Measurements from ENCODE around the gene CDHR1.
A peak's percentile ranks its signal among the peaks of the same experiment; 100 is the strongest.

Gene CDHR1

DNA sequence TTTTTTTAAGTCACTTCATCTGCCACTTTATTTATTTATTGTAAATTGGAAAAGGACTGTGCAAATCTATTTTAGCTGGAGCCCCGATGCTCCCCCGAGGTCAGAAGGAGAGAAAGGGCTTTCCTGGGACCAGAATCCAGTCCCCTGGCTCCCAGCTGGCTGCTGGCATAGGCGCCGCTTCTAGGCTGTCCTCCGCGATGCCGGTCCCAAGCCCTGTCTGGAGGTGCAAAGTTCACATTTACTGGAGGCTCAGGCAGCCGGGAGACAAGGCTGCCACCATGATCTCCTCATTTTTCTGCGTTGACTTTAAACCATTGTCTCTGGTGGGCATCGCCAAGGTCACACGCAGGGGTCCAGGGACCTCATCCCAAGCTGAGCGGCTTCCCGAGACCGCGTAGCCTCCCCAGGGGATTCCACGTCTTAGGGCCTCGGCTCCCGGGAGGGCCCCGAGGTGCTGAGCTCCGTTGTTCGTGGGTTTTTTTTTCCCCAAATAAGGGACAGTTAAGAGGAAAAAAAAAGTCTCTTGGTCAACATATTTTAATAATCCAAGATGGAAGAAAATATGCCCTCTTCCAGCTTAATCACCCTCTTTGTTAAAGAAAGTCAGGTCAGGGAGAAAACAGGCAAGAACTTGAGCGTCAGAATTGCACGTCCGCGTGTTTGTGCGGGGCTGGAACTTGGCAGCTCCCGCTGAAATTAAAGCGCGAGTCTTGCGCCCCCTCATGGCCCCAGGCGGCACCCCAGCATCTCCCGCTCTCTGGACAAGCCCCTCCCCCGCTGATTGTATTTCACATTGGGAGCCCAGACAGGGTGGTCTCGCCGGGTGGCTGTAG, 62.4 kb downstream of the CDHR1 start:
- H3K23ac ChIP-seq (ENCODE audit: low read length in 2 of 2): no peak overlapping the region
- no peaks in the 10 kb centered on the region for H3K79me1 ChIP-seq (replicated peaks; ENCODE audit: low read length, poor library complexity, severe bottlenecking)
- no peaks in the 10 kb centered on the region for H3K9me3 ChIP-seq (ENCODE audit: control insufficient read depth, low read length)
- no peak overlapping the region for H2AFZ ChIP-seq (ENCODE audit: low read depth, low read length)
- 63% methylated on average over 29 of the region's 35 CpGs for WGBS
- H4K8ac ChIP-seq (ENCODE audit: low read length): no peak overlapping the region
- H3K14ac ChIP-seq (ENCODE audit: low read length in 2 of 2): no peak overlapping the region
- H3K27ac ChIP-seq (ENCODE audit: low read length, poor library complexity, severe bottlenecking): no peak overlapping the region
- H2AK5ac ChIP-seq (ENCODE audit: low read length, severe bottlenecking): no peak overlapping the region
- no peak overlapping the region for H2BK5ac ChIP-seq (ENCODE audit: low read depth, low read length, poor library complexity, severe bottlenecking)
- H3K9ac ChIP-seq (ENCODE audit: low read length): peak overlapping the region; percentile 20
- no peak overlapping the region for H2BK15ac ChIP-seq (ENCODE audit: low read depth, poor library complexity, severe bottlenecking)
- DNase-seq: no peak
- H3K36me3 ChIP-seq (ENCODE audit: control insufficient read depth in 1 of 2, insufficient read depth in 2 of 2, low read depth in 1 of 2, low read length in 2 of 2): no peaks in the 10 kb centered on the region
- no peak overlapping the region for H3K18ac ChIP-seq (ENCODE audit: low read depth in 1 of 2, low read length in 2 of 2)
- H4K91ac ChIP-seq (ENCODE audit: low read length): no peak overlapping the region
- H3K4me2 ChIP-seq (ENCODE audit: low read length, poor library complexity, severe bottlenecking): no peak overlapping the region
- H3K4me1 ChIP-seq (ENCODE audit: control insufficient read depth, insufficient read depth, low read depth, low read length): no peaks in the 10 kb centered on the region
- no peak overlapping the region for H3K4ac ChIP-seq (ENCODE audit: low read depth in 1 of 2, low read length in 2 of 2)
- H2BK12ac ChIP-seq (ENCODE audit: low read length in 2 of 2): no peak overlapping the region
- peaks cover 17 to 54% of the 10 kb centered on the region in 2 experiments for H3K27me3 ChIP-seq (ENCODE audit: control insufficient read depth in 1 of 2, insufficient read depth in 1 of 2, low read length in 2 of 2)
- no peak overlapping the region for H3K4me3 ChIP-seq (ENCODE audit: insufficient read depth in 1 of 2, low read depth in 1 of 2, low read length in 2 of 2)
- H2BK120ac ChIP-seq (ENCODE audit: low read depth, low read length): no peak overlapping the region

DNA sequence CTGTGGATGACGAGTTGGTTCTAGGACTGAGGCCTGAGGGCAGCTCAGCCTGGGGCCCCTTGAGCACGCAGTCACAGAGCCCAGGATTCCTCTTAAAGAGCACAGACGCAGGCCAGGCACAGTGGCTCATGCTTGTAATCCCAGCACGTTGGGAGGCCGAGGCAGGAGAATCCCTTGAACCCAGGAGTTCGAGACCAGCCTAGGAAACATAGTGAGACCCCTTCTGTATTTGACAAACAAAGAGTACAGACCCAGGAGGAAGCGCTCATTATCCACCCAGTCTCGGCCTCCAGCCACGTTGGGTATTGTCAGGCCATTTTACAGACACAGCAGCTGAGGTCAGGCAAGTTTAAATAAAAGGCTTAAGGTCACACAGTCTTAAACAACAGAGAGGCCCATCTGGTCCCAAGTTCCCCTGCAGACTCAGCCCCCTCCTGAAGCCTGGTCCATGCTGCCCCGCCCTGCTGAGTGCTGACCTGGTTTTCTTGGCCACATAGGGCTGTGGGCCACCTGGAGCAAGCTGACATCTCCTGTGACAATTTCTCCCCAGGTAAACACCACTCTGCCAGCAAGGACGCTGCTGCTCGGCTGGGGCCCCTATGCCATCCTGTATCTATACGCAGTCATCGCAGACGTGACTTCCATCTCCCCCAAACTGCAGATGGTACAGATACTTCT, 63.1 kb downstream of the CDHR1 start:
- Histone ChIP-seq H3K36me3 (ENCODE audit: control insufficient read depth in 1 of 2, insufficient read depth in 2 of 2, low read depth in 1 of 2, low read length in 2 of 2) (no peaks in the 10 kb centered on the region), H3K23ac (ENCODE audit: low read length in 2 of 2) (no peak overlapping the region), H3K27me3 (ENCODE audit: control insufficient read depth in 1 of 2, insufficient read depth in 1 of 2, low read length in 2 of 2) (peaks cover 23 to 56% of the 10 kb centered on the region in 2 experiments), H3K18ac (ENCODE audit: low read depth in 1 of 2, low read length in 2 of 2) (no peak overlapping the region), H3K4me3 (ENCODE audit: insufficient read depth in 1 of 2, low read depth in 1 of 2, low read length in 2 of 2) (no peak overlapping the region), H3K4me1 (ENCODE audit: control insufficient read depth, insufficient read depth, low read depth, low read length) (no peaks in the 10 kb centered on the region), H3K4me2 (ENCODE audit: low read length, poor library complexity, severe bottlenecking) (no peak overlapping the region), H3K14ac (ENCODE audit: low read length in 2 of 2) (no peak overlapping the region), H2AK5ac (ENCODE audit: low read length, severe bottlenecking) (no peak overlapping the region), H3K9me3 (ENCODE audit: control insufficient read depth, low read length) (no peaks in the 10 kb centered on the region), H3K79me1 (replicated peaks; ENCODE audit: low read length, poor library complexity, severe bottlenecking) (no peaks in the 10 kb centered on the region), H3K4ac (ENCODE audit: low read depth in 1 of 2, low read length in 2 of 2) (no peak overlapping the region), H2BK5ac (ENCODE audit: low read depth, low read length, poor library complexity, severe bottlenecking) (no peak overlapping the region), H3K27ac (ENCODE audit: low read length, poor library complexity, severe bottlenecking) (no peak overlapping the region), H2BK120ac (ENCODE audit: low read depth, low read length) (no peak overlapping the region), H4K91ac (ENCODE audit: low read length) (no peak overlapping the region), H3K9ac (ENCODE audit: low read length) (no peak overlapping the region), H2BK15ac (ENCODE audit: low read depth, poor library complexity, severe bottlenecking) (no peak overlapping the region), H2AFZ (ENCODE audit: low read depth, low read length) (no peak overlapping the region), H4K8ac (ENCODE audit: low read length) (no peak overlapping the region), H2BK12ac (ENCODE audit: low read length in 2 of 2) (no peak overlapping the region)
- WGBS: 82% methylated on average over 15 of the region's 15 CpGs
- DNase-seq: no peak

- WGBS: 74% methylated on average over 7 of the region's 7 CpGs
- H3K79me1 ChIP-seq (replicated peaks; ENCODE audit: low read length, poor library complexity, severe bottlenecking): no peaks in the 10 kb centered on the region
- no peak overlapping the region for H2BK5ac ChIP-seq (ENCODE audit: low read depth, low read length, poor library complexity, severe bottlenecking)
- H2BK12ac ChIP-seq (ENCODE audit: low read length in 2 of 2): no peak overlapping the region
- H2BK120ac ChIP-seq (ENCODE audit: low read depth, low read length): no peak overlapping the region
- H3K4me3 ChIP-seq (ENCODE audit: insufficient read depth in 1 of 2, low read depth in 1 of 2, low read length in 2 of 2): no peak overlapping the region
- H2BK15ac ChIP-seq (ENCODE audit: low read depth, poor library complexity, severe bottlenecking): no peak overlapping the region
- no peak overlapping the region for H2AK5ac ChIP-seq (ENCODE audit: low read length, severe bottlenecking)
- no peak for DNase-seq
- H2AFZ ChIP-seq (ENCODE audit: low read depth, low read length): no peak overlapping the region
- no peaks in the 10 kb centered on the region for H3K9me3 ChIP-seq (ENCODE audit: control insufficient read depth, low read length)
- no peak overlapping the region for H3K14ac ChIP-seq (ENCODE audit: low read length in 2 of 2)
- H3K4me1 ChIP-seq (ENCODE audit: control insufficient read depth, insufficient read depth, low read depth, low read length): no peaks in the 10 kb centered on the region
- no peak overlapping the region for H4K91ac ChIP-seq (ENCODE audit: low read length)
- no peaks in the 10 kb centered on the region for H3K36me3 ChIP-seq (ENCODE audit: control insufficient read depth in 1 of 2, insufficient read depth in 2 of 2, low read depth in 1 of 2, low read length in 2 of 2)
- H3K27ac ChIP-seq (ENCODE audit: low read length, poor library complexity, severe bottlenecking): no peak overlapping the region
- H3K9ac ChIP-seq (ENCODE audit: low read length): no peak overlapping the region
- H3K4ac ChIP-seq (ENCODE audit: low read depth in 1 of 2, low read length in 2 of 2): no peak overlapping the region
- peaks cover 18 to 52% of the 10 kb centered on the region in 2 experiments for H3K27me3 ChIP-seq (ENCODE audit: control insufficient read depth in 1 of 2, insufficient read depth in 1 of 2, low read length in 2 of 2)
- H3K18ac ChIP-seq (ENCODE audit: low read depth in 1 of 2, low read length in 2 of 2): no peak overlapping the region
- H3K23ac ChIP-seq (ENCODE audit: low read length in 2 of 2): no peak overlapping the region
- no peak overlapping the region for H4K8ac ChIP-seq (ENCODE audit: low read length)
- H3K4me2 ChIP-seq (ENCODE audit: low read length, poor library complexity, severe bottlenecking): no peak overlapping the region
Measured at GRCh38 chr10:84258034-84258695, 63.8 kb downstream of the CDHR1 start.
